Activated CD4-positive, alpha-beta T cell treated with anti-CD3 and anti-CD28 coated beads, Interleukin-2, amount 50 U/mL, for 48 hours (primary cell): ENCODE results near the gene ZNF814.
"Not testable (repeated sequence)": the region's sequence is repeated elsewhere in the genome, so short reads cannot be mapped to it uniquely, and the experiment has no call there.

ENCODE experiments used
- DNase-seq, 2 experiments: peaks; one replicate each; pipeline ENCODE4 v3.0.0-alpha.2; 2020

The ZNF814 gene

GRCh38 chr19:57815247-57816075 lies 73.4 kb downstream of the ZNF814 start:
- no peak for DNase-seq

GRCh38 chr19:57814505-57815246 lies 74.2 kb downstream of the ZNF814 start, which contains the start of gene ZNF552:
Gene ZNF552 (minus strand): TSS chr19:57814913. CDS start chr19:57814743, 170 bp downstream.
- DNase-seq = peak; percentile 75 to 79

- no peak for DNase-seq
Measured at GRCh38 chr19:57813919-57814504, 74.8 kb downstream of the ZNF814 start.

GRCh38 chr19:57812975-57813820 lies 75.6 kb downstream of the ZNF814 start:
- DNase-seq = not testable (repeated sequence)

GRCh38 chr19:57812226-57812625 lies 76.6 kb downstream of the ZNF814 start:
- DNase-seq = no peak

GRCh38 chr19:57810410-57811295 lies 78.2 kb downstream of the ZNF814 start:
- DNase-seq = not testable (repeated sequence)

GRCh38 chr19:57807541-57807940 lies 81.3 kb downstream of the ZNF814 start:
- no peak for DNase-seq

GRCh38 chr19:57803594-57804325 lies 85.1 kb downstream of the ZNF814 start:
- DNase-seq = no peak

GRCh38 chr19:57803265-57803593 lies 85.6 kb downstream of the ZNF814 start:
- no peak for DNase-seq

GRCh38 chr19:57802269-57802668 lies 86.6 kb downstream of the ZNF814 start:
- no peak for DNase-seq

GRCh38 chr19:57800696-57801095 lies 88.1 kb downstream of the ZNF814 start:
- DNase-seq = no peak
